Activated CD4-positive, alpha-beta T cell treated with anti-CD3 and anti-CD28 coated beads, Interleukin-2, amount 10 ng/mL, durations not matched to agents 24 days and 14 days (primary cell): ENCODE results near the gene ETDA. TPM values are rescaled to one million over a fixed set of nuclear protein-coding genes. Genes with fewer than 3 reads are reported as not detected.
A peak's percentile ranks its signal among the peaks of the same experiment; 100 is the strongest.
"Not testable (repeated sequence)": the region's sequence is repeated elsewhere in the genome, so short reads cannot be mapped to it uniquely, and the experiment has no call there.

Experiments used
- DNase-seq: peaks from one replicate; pipeline ENCODE4 v3.0.0; 2022
- H3K27ac Mint-ChIP-seq: one replicate; pipeline ENCODE4 v1.8.0; 2022; ENCODE audit warnings: mild to moderate bottlenecking, mixed read lengths
- H3K27me3 Mint-ChIP-seq: one replicate; pipeline ENCODE4 v1.8.0; 2022; ENCODE audit warnings: mixed read lengths
- H3K36me3 Mint-ChIP-seq: one replicate; pipeline ENCODE4 v1.8.0; 2022; ENCODE audit warnings: low read depth, mild to moderate bottlenecking, mixed read lengths
- H3K4me1 Mint-ChIP-seq: one replicate; pipeline ENCODE4 v1.8.0; 2021; ENCODE audit warnings: mixed read lengths
- H3K4me3 Mint-ChIP-seq: one replicate; pipeline ENCODE4 v1.8.0; 2022; ENCODE audit warnings: mild to moderate bottlenecking, moderate library complexity, mixed read lengths
- H3K9me3 Mint-ChIP-seq: one replicate; pipeline ENCODE4 v1.8.0; 2021; ENCODE audit warnings: mixed read lengths
- intact Hi-C: fragments of 100-400 bp; cut with micrococcal nuclease; formaldehyde crosslinking; loops from one replicate; pipeline ENCODE4 v1.15.1; 2023
- total RNA-seq: library from RNA; stranded (reverse); gene quantifications from 2 replicates; pipeline ENCODE4 v1.2.3, GENCODE V29; 2022

ETDA gene
- not detected in 2 replicates for total RNA-seq

GRCh38 chrX:135252011-135252518, at the start of gene ETDA:
Gene ETDA (plus strand): TSS chrX:135252061. CDS start chrX:135253277, 1,216 bp downstream.
- intact Hi-C loops, H3K4me1 Mint-ChIP-seq, DNase-seq, H3K9me3 Mint-ChIP-seq, H3K4me3 Mint-ChIP-seq, H3K36me3 Mint-ChIP-seq, H3K27me3 Mint-ChIP-seq, H3K27ac Mint-ChIP-seq: not testable (repeated sequence)

- H3K4me1 Mint-ChIP-seq, H3K9me3 Mint-ChIP-seq, intact Hi-C loops, H3K36me3 Mint-ChIP-seq, H3K27ac Mint-ChIP-seq, H3K4me3 Mint-ChIP-seq: not testable (repeated sequence)
- peaks cover 26% of the 10 kb centered on the region for H3K27me3 Mint-ChIP-seq
- peak; percentile 71 for DNase-seq
Observed at GRCh38 chrX:135206427-135206826, 45.4 kb upstream of the ETDA start.

- peaks cover 22% of the 10 kb centered on the region for H3K4me1 Mint-ChIP-seq
- H3K36me3 Mint-ChIP-seq, result peaks cover 3% of the 10 kb centered on the region
- peak overlapping the region; percentile 62 for H3K4me3 Mint-ChIP-seq
- peaks cover 20% of the 10 kb centered on the region for H3K9me3 Mint-ChIP-seq
- H3K27me3 Mint-ChIP-seq, result no peaks in the 10 kb centered on the region
- intact Hi-C loops, result no loop called here
- H3K27ac Mint-ChIP-seq, result peak overlapping the region; percentile 75
- peak; percentile 86 for DNase-seq
Observed at GRCh38 chrX:135213200-135213844, 38.5 kb upstream of the ETDA start.

GRCh38 chrX:135245989-135246388, 5.9 kb upstream of the ETDA start:
- H3K9me3 Mint-ChIP-seq, H3K4me1 Mint-ChIP-seq, H3K27ac Mint-ChIP-seq, H3K4me3 Mint-ChIP-seq, H3K27me3 Mint-ChIP-seq, intact Hi-C loops, H3K36me3 Mint-ChIP-seq, DNase-seq: not testable (repeated sequence)

- H3K27me3 Mint-ChIP-seq, intact Hi-C loops, H3K4me3 Mint-ChIP-seq, H3K9me3 Mint-ChIP-seq, DNase-seq, H3K27ac Mint-ChIP-seq, H3K36me3 Mint-ChIP-seq, H3K4me1 Mint-ChIP-seq: not testable (repeated sequence)
Observed at GRCh38 chrX:135256087-135256684, 4.3 kb downstream of the ETDA start.

GRCh38 chrX:135256923-135257322, 5.1 kb downstream of the ETDA start:
- no peak for DNase-seq
- Mint-ChIP-seq H3K4me3 (no peak overlapping the region), H3K4me1 (no peaks in the 10 kb centered on the region), H3K27ac (no peak overlapping the region), H3K27me3 (peaks cover 3% of the 10 kb centered on the region), H3K36me3 (no peaks in the 10 kb centered on the region), H3K9me3 (peaks cover 4% of the 10 kb centered on the region)
- intact Hi-C loops, result no loop called here

- Mint-ChIP-seq H3K4me1 (no peaks in the 10 kb centered on the region), H3K36me3 (no peaks in the 10 kb centered on the region), H3K27ac (no peak overlapping the region), H3K27me3 (peaks cover 3% of the 10 kb centered on the region), H3K4me3 (no peak overlapping the region), H3K9me3 (peaks cover 4% of the 10 kb centered on the region)
- no peak for DNase-seq
- intact Hi-C loops, result no loop called here
Observed at GRCh38 chrX:135257469-135257868, 5.6 kb downstream of the ETDA start.

- H3K4me1 Mint-ChIP-seq, H3K27ac Mint-ChIP-seq, H3K4me3 Mint-ChIP-seq, DNase-seq, H3K36me3 Mint-ChIP-seq, H3K27me3 Mint-ChIP-seq, intact Hi-C loops: not testable (repeated sequence)
- peaks cover 16% of the 10 kb centered on the region for H3K9me3 Mint-ChIP-seq
Observed at GRCh38 chrX:135260976-135261375, 9.1 kb downstream of the ETDA start.

- H3K27me3 Mint-ChIP-seq, intact Hi-C loops, DNase-seq, H3K27ac Mint-ChIP-seq, H3K36me3 Mint-ChIP-seq, H3K4me3 Mint-ChIP-seq, H3K4me1 Mint-ChIP-seq: not testable (repeated sequence)
- peaks cover 20% of the 10 kb centered on the region for H3K9me3 Mint-ChIP-seq
Observed at GRCh38 chrX:135263376-135263775, 11.5 kb downstream of the ETDA start.

GRCh38 chrX:135264206-135264605, 12.3 kb downstream of the ETDA start:
- Mint-ChIP-seq H3K4me3 (no peak overlapping the region), H3K9me3 (peaks cover 23% of the 10 kb centered on the region), H3K27ac (no peak overlapping the region), H3K4me1 (no peaks in the 10 kb centered on the region), H3K36me3 (no peaks in the 10 kb centered on the region), H3K27me3 (peaks cover 5% of the 10 kb centered on the region)
- intact Hi-C loops, result no loop called here
- DNase-seq, result no peak

GRCh38 chrX:135273162-135273561, 21.3 kb downstream of the ETDA start:
- Mint-ChIP-seq H3K9me3 (peaks cover 15% of the 10 kb centered on the region), H3K27me3 (no peaks in the 10 kb centered on the region), H3K27ac (no peak overlapping the region), H3K4me1 (peaks cover 3% of the 10 kb centered on the region), H3K36me3 (no peaks in the 10 kb centered on the region), H3K4me3 (no peak overlapping the region)
- intact Hi-C loops, result no loop called here
- no peak for DNase-seq

GRCh38 chrX:135275973-135276372, 24.1 kb downstream of the ETDA start:
- no peak for DNase-seq
- H3K9me3 Mint-ChIP-seq, result peaks cover 22% of the 10 kb centered on the region
- H3K27me3 Mint-ChIP-seq, result no peaks in the 10 kb centered on the region
- H3K4me3 Mint-ChIP-seq, result no peak overlapping the region
- intact Hi-C loops, result no loop called here
- H3K36me3 Mint-ChIP-seq, result peaks cover 2% of the 10 kb centered on the region
- no peak overlapping the region for H3K27ac Mint-ChIP-seq
- peaks cover 3% of the 10 kb centered on the region for H3K4me1 Mint-ChIP-seq

GRCh38 chrX:135287266-135287823, 35.5 kb downstream of the ETDA start:
- Mint-ChIP-seq H3K9me3 (no peaks in the 10 kb centered on the region), H3K4me1 (no peaks in the 10 kb centered on the region), H3K4me3 (no peak overlapping the region), H3K36me3 (peaks cover 33% of the 10 kb centered on the region), H3K27ac (no peak overlapping the region), H3K27me3 (no peaks in the 10 kb centered on the region)
- intact Hi-C loops, result no loop called here
- no peak for DNase-seq

- Mint-ChIP-seq H3K9me3 (no peaks in the 10 kb centered on the region), H3K27ac (peak overlapping the region; percentile 78), H3K4me1 (no peaks in the 10 kb centered on the region), H3K27me3 (no peaks in the 10 kb centered on the region), H3K4me3 (peak overlapping the region; percentile 89), H3K36me3 (peaks cover 27% of the 10 kb centered on the region)
- intact Hi-C loops, result no loop called here
- DNase-seq, result peak; percentile 86
Observed at GRCh38 chrX:135295238-135295943, 43.5 kb downstream of the ETDA start.
